ENCODE results near the gene CYP46A1. TPM values are rescaled to one million over a fixed set of nuclear protein-coding genes. Genes with fewer than 3 reads are reported as not detected.

The CYP46A1 gene
- total RNA-seq, 1 experiment from 2014 or later: 0.59 TPM

GRCh38 chr14:99721792-99722516, 37.9 kb downstream of the CYP46A1 start:
- no peak overlapping the region for H3K18ac ChIP-seq (ENCODE audit: insufficient read length, low read depth, low read length)
- no peak overlapping the region for H3K4ac ChIP-seq (ENCODE audit: low read depth, low read length)
- H2AK5ac ChIP-seq (ENCODE audit: insufficient read length, low read length): no peak overlapping the region
- Mint-ChIP-seq H3K36me3 (ENCODE audit: insufficient read depth in 1 of 3, low read depth in 3 of 3) (no peaks in the 10 kb centered on the region), H3K27ac (no peak overlapping the region), H3K4me3 (no peak overlapping the region), H3K9me3 (no peaks in the 10 kb centered on the region; a peak in 1 of 5 replicates), H3K27me3 (ENCODE audit: low read depth) (peaks cover 9% of the 10 kb centered on the region), H3K4me1 (peaks cover 10 to 36% of the 10 kb centered on the region in 2 experiments)
- H4K20me1 ChIP-seq (ENCODE audit: control insufficient read depth, insufficient read depth, insufficient read length): no peaks in the 10 kb centered on the region
- DNase-seq: peak; percentile 17
- no peak overlapping the region for H3K23ac ChIP-seq (ENCODE audit: insufficient read length, low read depth, low read length)
- no peak for TF ChIP-seq CTCF (conservative IDR thresholded peaks at IDR 0.05)
- H2BK120ac ChIP-seq (ENCODE audit: low read depth, low read length, poor library complexity, severe bottlenecking): no peak overlapping the region
- no peak overlapping the region; the same call in 1 of the 2 replicates for H2BK15ac ChIP-seq (ENCODE audit: low read depth, low read length)
- H3K4me1 ChIP-seq (ENCODE audit: insufficient read depth, low read length): no peaks in the 10 kb centered on the region
- H2BK5ac ChIP-seq (ENCODE audit: insufficient read length, low read length): no peak overlapping the region
- H3K56ac ChIP-seq (ENCODE audit: insufficient read length, low read depth, low read length): no peak overlapping the region
- H3T11ph ChIP-seq (ENCODE audit: low read length): no peak overlapping the region
- no peaks in the 10 kb centered on the region for H3K27me3 ChIP-seq (ENCODE audit: insufficient read depth, low read length)
- H4K8ac ChIP-seq (replicated peaks; ENCODE audit: insufficient read length, low read depth, low read length): no peak overlapping the region
- H4K91ac ChIP-seq (ENCODE audit: insufficient read length, low read depth, low read length): no peak overlapping the region
- H3K9ac ChIP-seq (ENCODE audit: extremely low read depth, insufficient read length, low read length): no peak overlapping the region
- no peaks in the 10 kb centered on the region for H3K23me2 ChIP-seq (ENCODE audit: insufficient read length, low read depth, low read length, poor library complexity, severe bottlenecking)
- H2AFZ ChIP-seq (ENCODE audit: low read length): no peak overlapping the region
- no peak overlapping the region for H3K27ac ChIP-seq (ENCODE audit: insufficient read length, low read depth, low read length)
- H3K79me2 ChIP-seq (ENCODE audit: insufficient read depth, low read length): no peaks in the 10 kb centered on the region
- no CpG with 5 or more reads among the region's 12 CpGs for WGBS (ENCODE audit: extremely low coverage, insufficient read length, low lambda C conversion rate)
- no peak overlapping the region for H2BK12ac ChIP-seq (ENCODE audit: insufficient read length, low read depth, low read length)
- H3K9me3 ChIP-seq (ENCODE audit: control insufficient read depth, low read depth, low read length): no peaks in the 10 kb centered on the region
- H3K79me1 ChIP-seq (ENCODE audit: insufficient read depth, low read depth, low read length, poor library complexity, severe bottlenecking): no peaks in the 10 kb centered on the region
- no peak overlapping the region for H4K5ac ChIP-seq (ENCODE audit: insufficient read length, low read depth, low read length)
- H3K4me2 ChIP-seq (ENCODE audit: insufficient read depth, insufficient read length, low read length): no peak overlapping the region
- H3K14ac ChIP-seq (ENCODE audit: insufficient read depth, low read length): no peak overlapping the region
- no peak overlapping the region for H2BK20ac ChIP-seq (ENCODE audit: low read depth, low read length, poor library complexity, severe bottlenecking)

Measured in H9 (cell line).